Measurements from ENCODE around the gene FIGNL2. TPM values are rescaled to one million over a fixed set of nuclear protein-coding genes. Genes with fewer than 3 reads are reported as not detected.

The FIGNL2 gene
- total and polyA plus RNA-seq, 2 of the 13 experiments (the other 11 are each of a cell fraction or from before 2014, with no cell fraction given), result 0.82 to 1.00 TPM

DNA sequence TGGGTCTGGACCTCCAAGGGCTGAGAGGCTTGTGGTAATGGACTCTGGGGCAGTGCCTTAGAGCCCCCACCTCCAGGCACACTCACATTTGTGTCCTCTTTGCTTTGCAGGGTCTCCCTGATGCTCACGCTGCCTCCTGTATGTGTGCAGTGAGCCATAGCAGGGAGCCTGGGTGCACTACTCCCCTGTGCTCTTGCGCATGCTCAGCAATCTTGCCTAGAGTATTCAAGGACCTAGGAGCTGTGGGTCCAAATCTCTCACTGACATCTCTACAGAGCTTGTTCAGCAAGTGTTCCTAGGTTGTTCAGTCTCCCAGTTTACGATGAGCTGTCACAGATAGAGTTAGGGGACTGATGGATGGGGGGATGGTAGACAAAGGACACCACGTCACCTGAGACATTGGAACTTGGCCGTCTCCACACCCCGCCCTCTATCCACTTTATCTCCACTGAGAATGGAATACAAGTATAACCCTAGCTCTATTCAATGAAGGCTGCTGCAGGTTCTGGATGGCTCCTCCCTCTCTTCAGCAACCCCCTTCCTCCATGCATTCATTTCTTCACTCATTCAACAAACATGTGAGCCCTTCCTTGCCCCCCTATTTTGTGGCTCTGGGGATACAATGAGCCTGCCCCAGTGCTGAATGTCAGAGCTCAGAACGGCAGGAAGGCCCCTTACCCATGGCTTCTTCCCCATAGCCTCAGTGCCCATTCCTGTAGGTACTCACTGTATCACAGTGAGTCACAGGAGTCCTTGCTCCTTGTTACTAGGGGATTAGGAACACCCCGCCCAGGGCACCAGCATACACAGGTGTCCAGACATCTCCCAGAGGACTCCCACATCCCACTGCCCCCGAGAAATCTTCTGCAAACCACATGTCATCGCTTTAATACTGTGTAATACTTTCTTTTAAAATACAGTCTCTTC lies 31.2 kb downstream of the FIGNL2 start:
- no peak overlapping the region for H3K4me3 ChIP-seq (replicated peaks in 1 of 3; ENCODE audit: insufficient read depth in 1 of 3, low read depth in 2 of 3, low read length in 3 of 3)
- H3K4me1 ChIP-seq (ENCODE audit: insufficient read depth, low read length), result peaks cover 11% of the 10 kb centered on the region; the same call in 1 of the 2 replicates
- H3K79me2 ChIP-seq (ENCODE audit: insufficient read depth, low read length), result no peaks in the 10 kb centered on the region
- H4K20me1 ChIP-seq (ENCODE audit: insufficient read depth, low read length), result no peaks in the 10 kb centered on the region
- WGBS (ENCODE audit: low lambda C conversion rate), result 55% methylated on average over 10 of the region's 10 CpGs
- no peak overlapping the region for H2AFZ ChIP-seq (ENCODE audit: low read length)
- no peaks in the 10 kb centered on the region for H3K9me3 ChIP-seq (ENCODE audit: low read length)
- in situ Hi-C loops (cut with HindIII; ENCODE audit: extremely low pct_ligation_motif_present, low pct_unique_long_range_greater_than_20kb), result loop anchor here (5.0 to 10.0 kb wide), 2 partner anchors 282 to 395 kb away; partner anchors contain the start of gene SLC4A8
- intact Hi-C loops (cut with micrococcal nuclease; ENCODE audit: unreplicated experiment), result no loop called here
- no peak overlapping the region for H3K27ac ChIP-seq (ENCODE audit: extremely low read length, insufficient read depth, low read length)
- no peak for FAIRE-seq
- no peak for TF ChIP-seq HDAC6 (IDR thresholded peaks at IDR 0.05; ENCODE audit: low read depth, low read length)
- TF ChIP-seq ZNF34 (CRISPR knock-in tag; IDR thresholded peaks at IDR 0.05; ENCODE audit: borderline replicate concordance), result no peak
- TF ChIP-seq HDAC1 (CRISPR knock-in tag; IDR thresholded peaks at IDR 0.05), result no peak
- TF ChIP-seq KLF15 (CRISPR knock-in tag; IDR thresholded peaks at IDR 0.05; ENCODE audit: borderline replicate concordance), result no peak
- TF ChIP-seq MXD4 (CRISPR knock-in tag; IDR thresholded peaks at IDR 0.05), result no peak
- TF ChIP-seq PHF21A (CRISPR knock-in tag; IDR thresholded peaks at IDR 0.05), result no peak
- no peak for TF ChIP-seq GMEB1 (CRISPR knock-in tag; IDR thresholded peaks at IDR 0.05; ENCODE audit: borderline replicate concordance)
- TF ChIP-seq ZBTB20 (CRISPR knock-in tag; IDR thresholded peaks at IDR 0.05; ENCODE audit: borderline replicate concordance, low read depth), result no peak
- TF ChIP-seq EP300 (IDR thresholded peaks at IDR 0.05; ENCODE audit: low read depth in 2 of 2, low read length in 2 of 2), result no peak
- TF ChIP-seq EP300 (CRISPR knock-in tag; IDR thresholded peaks at IDR 0.05; ENCODE audit: borderline replicate concordance), result no peak
- TF ChIP-seq ZNF644 (CRISPR knock-in tag; IDR thresholded peaks at IDR 0.05; ENCODE audit: low read depth), result no peak
- TF ChIP-seq ZNF747 (CRISPR knock-in tag; IDR thresholded peaks at IDR 0.05; ENCODE audit: borderline replicate concordance), result no peak
- TF ChIP-seq IRF2 (CRISPR knock-in tag; IDR thresholded peaks at IDR 0.05), result no peak
- no peak for TF ChIP-seq RXRA (CRISPR knock-in tag; IDR thresholded peaks at IDR 0.05)
- no peak for TF ChIP-seq IKZF4 (CRISPR knock-in tag; IDR thresholded peaks at IDR 0.05; ENCODE audit: borderline replicate concordance, low read depth, not compliant biosample characterization)
- TF ChIP-seq RFX5 (IDR thresholded peaks at IDR 0.05; ENCODE audit: low read depth, low read length), result no peak
- no peak for TF ChIP-seq POLR2G (IDR thresholded peaks at IDR 0.05; ENCODE audit: low read depth, low read length)
- no peaks in the 10 kb centered on the region for H3K36me3 ChIP-seq (replicated peaks in 1 of 2; ENCODE audit: control insufficient read depth in 1 of 2, insufficient read depth in 2 of 2, low read length in 2 of 2)
- ATAC-seq, result no peak
- CTCF ChIA-PET (ENCODE audit: low intra/inter-chr PET ratio, low total read pairs), result no interaction called here
- BruUV-seq (replicated peaks), result no TSS peak
- H3K9ac ChIP-seq (ENCODE audit: insufficient read depth, low read depth, low read length), result no peak overlapping the region
- H3K27me3 ChIP-seq (ENCODE audit: control insufficient read depth in 1 of 2, insufficient read depth in 2 of 2, low read length in 2 of 2), result 0 out of 5 replicates have a peak, but pooled peaks cover 1 to 4% of the 10 kb centered on the region in 2 experiments
- POLR2A ChIA-PET, result no interaction called here
- H3K4me2 ChIP-seq (ENCODE audit: low read depth, low read length), result no peak overlapping the region
- DNase-seq (ENCODE audit: low spot score), result no peak

Measured in HepG2 (cell line).